A673 (cell line): ENCODE measurements around the gene RUNDC3A.

Source experiments
- EZH2 ChIP-seq: fragments of 200-600 bp; sonication (generic); IDR thresholded peaks from 2 replicates; pipeline ENCODE4 v1.6.1; 2017; ENCODE audit warnings: borderline replicate concordance, low read depth, mild to moderate bottlenecking, mixed read lengths, antibody characterized with exemption, low read length; ENCODE audit not compliant: poor library complexity, severe bottlenecking
- TF ChIP-seq, protein P1 (sequence below): fragments of 300-800, 200-600 bp; sonication (generic); conservative IDR thresholded peaks from 2 replicates; pipeline ENCODE4 v1.5.1; 2017; ENCODE audit warnings: low read depth, mild to moderate bottlenecking, antibody characterized with exemption, low read length, moderate library complexity, mixed read lengths

GRCh38 chr17:44260296-44260695 is 48.1 kb upstream of the RUNDC3A start:
- TF ChIP-seq, protein P1, sequence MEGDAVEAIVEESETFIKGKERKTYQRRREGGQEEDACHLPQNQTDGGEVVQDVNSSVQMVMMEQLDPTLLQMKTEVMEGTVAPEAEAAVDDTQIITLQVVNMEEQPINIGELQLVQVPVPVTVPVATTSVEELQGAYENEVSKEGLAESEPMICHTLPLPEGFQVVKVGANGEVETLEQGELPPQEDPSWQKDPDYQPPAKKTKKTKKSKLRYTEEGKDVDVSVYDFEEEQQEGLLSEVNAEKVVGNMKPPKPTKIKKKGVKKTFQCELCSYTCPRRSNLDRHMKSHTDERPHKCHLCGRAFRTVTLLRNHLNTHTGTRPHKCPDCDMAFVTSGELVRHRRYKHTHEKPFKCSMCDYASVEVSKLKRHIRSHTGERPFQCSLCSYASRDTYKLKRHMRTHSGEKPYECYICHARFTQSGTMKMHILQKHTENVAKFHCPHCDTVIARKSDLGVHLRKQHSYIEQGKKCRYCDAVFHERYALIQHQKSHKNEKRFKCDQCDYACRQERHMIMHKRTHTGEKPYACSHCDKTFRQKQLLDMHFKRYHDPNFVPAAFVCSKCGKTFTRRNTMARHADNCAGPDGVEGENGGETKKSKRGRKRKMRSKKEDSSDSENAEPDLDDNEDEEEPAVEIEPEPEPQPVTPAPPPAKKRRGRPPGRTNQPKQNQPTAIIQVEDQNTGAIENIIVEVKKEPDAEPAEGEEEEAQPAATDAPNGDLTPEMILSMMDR = no peak
- TF ChIP-seq EZH2 = no peak
